Astrocyte (in vitro differentiated cells and primary cell): ENCODE measurements around the gene ZNF804B.

ENCODE experiments used
- CTCF ChIP-seq: IDR thresholded peaks from 2 replicates; pipeline ENCODE4 v1.5.1; 2011; ENCODE audit warnings: low read depth, mild to moderate bottlenecking, inconsistent platforms, low read length, moderate library complexity; ENCODE audit not compliant: insufficient read depth
- EZH2 ChIP-seq: IDR thresholded peaks from 2 replicates; pipeline ENCODE4 v1.6.1; 2012; ENCODE audit warnings: mild to moderate bottlenecking, low read length, inconsistent platforms; ENCODE audit not compliant: insufficient read depth

- TF ChIP-seq CTCF = no peak
- TF ChIP-seq EZH2 = no peak
Observed at GRCh38 chr7:89077992-89078391, 318.5 kb downstream of the ZNF804B start.
